ENCODE data around the gene DNAJC17.

DNA sequence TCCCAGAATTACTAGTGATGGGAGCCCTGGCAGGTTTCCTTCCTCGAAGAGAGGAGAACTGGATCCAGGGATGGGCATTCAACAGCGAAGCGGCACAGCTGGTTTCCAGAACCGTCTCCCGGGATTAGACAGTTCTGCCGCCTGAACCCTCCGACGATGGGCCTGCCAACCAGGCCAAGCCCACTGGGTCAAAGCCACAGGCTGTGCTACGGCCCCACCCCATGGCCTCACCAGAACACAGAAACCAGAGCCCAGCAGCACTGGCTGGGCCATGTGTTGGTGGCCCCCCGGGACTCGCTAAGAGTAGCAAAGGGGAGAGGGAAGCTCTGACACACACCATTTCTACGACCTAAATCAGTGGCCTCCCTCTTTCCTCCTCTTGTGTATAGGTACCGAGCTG, 35.3 kb downstream of the DNAJC17 start:
- TF ChIP-seq, protein P1, sequence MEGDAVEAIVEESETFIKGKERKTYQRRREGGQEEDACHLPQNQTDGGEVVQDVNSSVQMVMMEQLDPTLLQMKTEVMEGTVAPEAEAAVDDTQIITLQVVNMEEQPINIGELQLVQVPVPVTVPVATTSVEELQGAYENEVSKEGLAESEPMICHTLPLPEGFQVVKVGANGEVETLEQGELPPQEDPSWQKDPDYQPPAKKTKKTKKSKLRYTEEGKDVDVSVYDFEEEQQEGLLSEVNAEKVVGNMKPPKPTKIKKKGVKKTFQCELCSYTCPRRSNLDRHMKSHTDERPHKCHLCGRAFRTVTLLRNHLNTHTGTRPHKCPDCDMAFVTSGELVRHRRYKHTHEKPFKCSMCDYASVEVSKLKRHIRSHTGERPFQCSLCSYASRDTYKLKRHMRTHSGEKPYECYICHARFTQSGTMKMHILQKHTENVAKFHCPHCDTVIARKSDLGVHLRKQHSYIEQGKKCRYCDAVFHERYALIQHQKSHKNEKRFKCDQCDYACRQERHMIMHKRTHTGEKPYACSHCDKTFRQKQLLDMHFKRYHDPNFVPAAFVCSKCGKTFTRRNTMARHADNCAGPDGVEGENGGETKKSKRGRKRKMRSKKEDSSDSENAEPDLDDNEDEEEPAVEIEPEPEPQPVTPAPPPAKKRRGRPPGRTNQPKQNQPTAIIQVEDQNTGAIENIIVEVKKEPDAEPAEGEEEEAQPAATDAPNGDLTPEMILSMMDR (IDR thresholded peaks at IDR 0.05): no peak
- TF ChIP-seq EZH2 (IDR thresholded peaks at IDR 0.05; ENCODE audit: borderline replicate concordance, insufficient read depth, low read depth, low read length, poor library complexity, severe bottlenecking): no peak
